ENCODE data around the gene MCRIP2.

DNA sequence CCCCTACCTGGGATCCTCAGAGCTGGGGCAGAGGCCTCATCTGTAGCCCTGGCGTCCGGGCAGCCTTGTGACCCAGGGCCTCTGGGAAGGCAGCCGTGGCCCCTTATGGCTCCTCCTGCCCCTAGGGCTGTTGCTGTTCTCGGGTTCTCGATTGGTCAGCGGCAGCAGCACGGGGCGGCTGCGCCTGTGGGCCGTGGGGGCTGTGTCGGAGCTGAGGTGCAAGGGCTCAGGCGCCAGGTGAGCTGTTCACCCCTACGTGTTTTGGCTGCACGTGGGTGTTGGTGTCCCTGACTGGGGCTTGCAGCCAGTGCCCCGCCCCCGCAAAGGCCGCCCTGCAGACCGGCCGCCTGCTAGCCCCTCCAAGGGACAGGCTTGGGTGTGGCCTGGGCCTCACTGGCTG is 20.5 kb downstream of the MCRIP2 start:
- TF ChIP-seq, protein P1, sequence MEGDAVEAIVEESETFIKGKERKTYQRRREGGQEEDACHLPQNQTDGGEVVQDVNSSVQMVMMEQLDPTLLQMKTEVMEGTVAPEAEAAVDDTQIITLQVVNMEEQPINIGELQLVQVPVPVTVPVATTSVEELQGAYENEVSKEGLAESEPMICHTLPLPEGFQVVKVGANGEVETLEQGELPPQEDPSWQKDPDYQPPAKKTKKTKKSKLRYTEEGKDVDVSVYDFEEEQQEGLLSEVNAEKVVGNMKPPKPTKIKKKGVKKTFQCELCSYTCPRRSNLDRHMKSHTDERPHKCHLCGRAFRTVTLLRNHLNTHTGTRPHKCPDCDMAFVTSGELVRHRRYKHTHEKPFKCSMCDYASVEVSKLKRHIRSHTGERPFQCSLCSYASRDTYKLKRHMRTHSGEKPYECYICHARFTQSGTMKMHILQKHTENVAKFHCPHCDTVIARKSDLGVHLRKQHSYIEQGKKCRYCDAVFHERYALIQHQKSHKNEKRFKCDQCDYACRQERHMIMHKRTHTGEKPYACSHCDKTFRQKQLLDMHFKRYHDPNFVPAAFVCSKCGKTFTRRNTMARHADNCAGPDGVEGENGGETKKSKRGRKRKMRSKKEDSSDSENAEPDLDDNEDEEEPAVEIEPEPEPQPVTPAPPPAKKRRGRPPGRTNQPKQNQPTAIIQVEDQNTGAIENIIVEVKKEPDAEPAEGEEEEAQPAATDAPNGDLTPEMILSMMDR (IDR thresholded peaks at IDR 0.05; ENCODE audit: insufficient read depth, low read depth, low read length), result no peak
- no peak for TF ChIP-seq EZH2 (IDR thresholded peaks at IDR 0.05; ENCODE audit: insufficient read depth, low read length)

All from astrocyte (in vitro differentiated cells and primary cell).